Hepatocyte (in vitro differentiated cells): Measurements from ENCODE around the gene CFAP221. TPM values are rescaled to one million over a fixed set of nuclear protein-coding genes. Genes with fewer than 3 reads are reported as not detected.

ENCODE experiments used
- DNase-seq: peaks from one replicate; pipeline ENCODE4 v3.0.0-alpha.2; 2016; ENCODE audit warnings: low spot score
- H2AFZ ChIP-seq: fragments of 200-600 bp; sonication (generic); 2 replicates; pipeline ENCODE4 v1.6.0; 2016; ENCODE audit warnings: antibody characterized with exemption, mild to moderate bottlenecking
- H3K27ac ChIP-seq: fragments of 200-600 bp; sonication (generic); 2 replicates; pipeline ENCODE4 v1.5.1; 2016; ENCODE audit warnings: mild to moderate bottlenecking
- H3K27me3 ChIP-seq: fragments of 200-600 bp; sonication (generic); 2 replicates; pipeline ENCODE4 v1.6.1; 2016
- H3K36me3 ChIP-seq: fragments of 200-600 bp; sonication (generic); replicated peaks from 2 replicates; pipeline ENCODE4 v1.5.1; 2016; ENCODE audit warnings: low read depth; ENCODE audit not compliant: insufficient read depth
- H3K4me1 ChIP-seq: fragments of 200-600 bp; sonication (generic); 2 replicates; pipeline ENCODE4 v1.5.1; 2016; ENCODE audit warnings: mild to moderate bottlenecking, moderate library complexity; ENCODE audit not compliant: insufficient read depth
- H3K4me2 ChIP-seq: fragments of 200-600 bp; sonication (generic); 2 replicates; pipeline ENCODE4 v1.6.0; 2016
- H3K4me3 ChIP-seq: fragments of 200-600 bp; sonication (generic); 2 replicates; pipeline ENCODE4 v1.5.1; 2016; ENCODE audit warnings: mild to moderate bottlenecking
- H3K79me2 ChIP-seq: fragments of 200-600 bp; sonication (generic); 2 replicates; pipeline ENCODE4 v1.6.0; 2017; ENCODE audit warnings: mild to moderate bottlenecking
- H3K9me2 ChIP-seq: fragments of 200-600 bp; sonication (generic); replicated peaks from 2 replicates; pipeline ENCODE4 v1.6.0; 2017; ENCODE audit warnings: mild to moderate bottlenecking; ENCODE audit not compliant: insufficient read depth
- H3K9me3 ChIP-seq: fragments of 200-600 bp; sonication (generic); 2 replicates; pipeline ENCODE4 v1.5.1; 2016; ENCODE audit warnings: low read depth, mild to moderate bottlenecking
- H4K20me1 ChIP-seq: fragments of 200-600 bp; sonication (generic); 2 replicates; pipeline ENCODE4 v1.6.0; 2016; ENCODE audit warnings: mild to moderate bottlenecking; ENCODE audit not compliant: insufficient read depth, poor library complexity, severe bottlenecking
- EZH2 ChIP-seq: fragments of 200-600 bp; sonication (generic); IDR thresholded peaks from 2 replicates; pipeline ENCODE4 v1.6.1; 2016; ENCODE audit warnings: antibody characterized with exemption, mild to moderate bottlenecking, borderline replicate concordance
- EZH2phosphoT487 ChIP-seq: fragments of 200-600 bp; sonication (generic); IDR thresholded peaks from one replicate; pipeline ENCODE4 v1.6.1; 2018; ENCODE audit warnings: antibody characterized with exemption, mild to moderate bottlenecking, low read depth, moderate library complexity; ENCODE audit not compliant: unreplicated experiment, severe bottlenecking
- WGBS: methylation state at CpG from one replicate; pipeline ENCODE4 v1.1.6; 2016; ENCODE audit warnings: low lambda C conversion rate; ENCODE audit errors: missing lambda C conversion rate; 5-methylcytosine and 5-hydroxymethylcytosine counted together
- polyA plus RNA-seq: library from polyadenylated mRNA; unstranded; fragments of >200 nt; fragmentation: Nextera tagmentation; extraction: Ambion mirVana; gene quantifications from 2 replicates; pipeline ENCODE4 v1.2.1, GENCODE V29; 2016
- total RNA-seq: library from RNA; depleted of rRNA; stranded (reverse); fragments of >200 nt; gene quantifications from 2 replicates; pipeline ENCODE4 v1.2.3, GENCODE V29; 2014
- TF ChIP-seq, protein P1 (sequence below): fragments of 200-600 bp; sonication (generic); IDR thresholded peaks from 2 replicates; pipeline ENCODE4 v1.5.1; 2016; ENCODE audit warnings: antibody characterized with exemption, mild to moderate bottlenecking; ENCODE audit not compliant: poor library complexity

The CFAP221 gene
- total and polyA plus RNA-seq, 2 experiments from 2014 or later = 3.3 to 3.4 TPM

DNA sequence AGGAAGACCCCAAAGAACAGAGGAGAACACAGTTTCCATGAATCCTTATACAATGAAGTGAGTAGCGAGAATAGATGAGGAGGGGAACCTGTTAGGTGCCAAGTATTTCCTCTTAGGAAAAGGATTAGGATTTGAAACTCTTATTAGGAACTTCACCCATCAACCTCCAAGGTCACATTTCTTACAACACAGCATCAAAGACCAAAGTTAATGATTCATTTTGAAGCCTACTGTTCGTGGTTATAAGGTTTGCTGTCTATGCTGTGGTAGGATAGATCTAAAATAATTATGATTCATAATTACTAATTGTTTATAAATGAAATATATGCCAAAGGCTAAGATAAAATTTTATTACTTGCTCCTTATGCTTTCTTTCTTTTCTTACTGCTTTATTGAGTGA, 6.1 kb downstream of the CFAP221 start:
- H4K20me1 ChIP-seq = no peaks in the 10 kb centered on the region
- H3K4me2 ChIP-seq = no peak overlapping the region
- no peak overlapping the region for H2AFZ ChIP-seq
- 89% methylated on average over 2 of the region's 2 CpGs for WGBS
- H3K36me3 ChIP-seq = no peaks in the 10 kb centered on the region
- no peaks in the 10 kb centered on the region for H3K79me2 ChIP-seq
- H3K27ac ChIP-seq = peak overlapping the region; percentile 59
- no peaks in the 10 kb centered on the region for H3K9me2 ChIP-seq
- H3K4me1 ChIP-seq = peaks cover 27% of the 10 kb centered on the region
- TF ChIP-seq EZH2 = no peak
- no peak for TF ChIP-seq EZH2phosphoT487
- no peak overlapping the region for H3K4me3 ChIP-seq
- no peak for DNase-seq
- H3K27me3 ChIP-seq = no peaks in the 10 kb centered on the region
- no peaks in the 10 kb centered on the region for H3K9me3 ChIP-seq

DNA sequence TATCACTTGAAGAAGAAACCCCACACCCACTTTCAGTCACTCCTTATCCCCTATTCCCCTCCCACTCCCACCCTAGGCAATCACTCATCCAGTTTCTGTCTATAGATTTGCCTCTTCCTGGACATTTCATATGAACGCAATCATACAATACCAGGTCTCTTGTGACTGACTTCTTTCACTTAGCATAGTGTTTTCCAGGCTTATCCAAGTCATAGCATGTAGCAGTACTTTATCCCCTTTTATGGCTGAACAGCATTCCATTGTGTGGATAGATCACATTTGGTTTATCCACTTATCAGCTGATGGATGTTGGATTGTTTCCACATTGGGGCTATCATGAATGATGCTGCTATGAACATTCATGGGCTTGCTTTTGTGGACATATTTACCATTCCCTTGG, 6.6 kb downstream of the CFAP221 start:
- H3K4me1 ChIP-seq = peaks cover 22% of the 10 kb centered on the region
- WGBS = 92% methylated on average over 1 of the region's 1 CpG

DNA sequence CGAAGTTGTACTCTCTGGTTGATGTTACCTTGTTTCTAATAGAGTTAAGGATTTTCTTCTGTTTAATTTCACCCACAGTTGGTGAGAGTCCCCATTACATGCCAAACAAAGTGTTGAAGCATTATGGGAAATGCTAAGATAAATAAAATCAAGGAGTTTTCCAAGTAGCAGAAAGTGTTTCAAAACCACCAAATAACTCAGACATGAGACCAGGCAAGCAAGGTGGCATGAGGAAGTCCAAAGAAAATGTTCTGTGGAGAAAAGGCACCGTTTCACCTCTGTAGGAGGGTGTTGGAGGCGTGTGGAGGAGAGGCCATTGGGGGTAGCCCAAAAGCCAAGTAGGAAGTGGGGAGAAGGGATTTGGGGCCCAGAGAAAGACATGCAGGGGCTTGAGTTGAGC, 8.7 kb downstream of the CFAP221 start:
- DNase-seq = no peak
- H3K4me2 ChIP-seq = no peak overlapping the region
- no peak overlapping the region for H3K4me3 ChIP-seq
- WGBS = 94% methylated on average over 3 of the region's 3 CpGs
- H2AFZ ChIP-seq = no peak overlapping the region
- H3K4me1 ChIP-seq = peaks cover 17% of the 10 kb centered on the region
- no peaks in the 10 kb centered on the region for H3K9me3 ChIP-seq
- H3K27ac ChIP-seq = no peak overlapping the region
- H4K20me1 ChIP-seq = no peaks in the 10 kb centered on the region
- no peaks in the 10 kb centered on the region for H3K79me2 ChIP-seq
- TF ChIP-seq EZH2 (no peak), EZH2phosphoT487 (no peak)
- TF ChIP-seq, protein P1, sequence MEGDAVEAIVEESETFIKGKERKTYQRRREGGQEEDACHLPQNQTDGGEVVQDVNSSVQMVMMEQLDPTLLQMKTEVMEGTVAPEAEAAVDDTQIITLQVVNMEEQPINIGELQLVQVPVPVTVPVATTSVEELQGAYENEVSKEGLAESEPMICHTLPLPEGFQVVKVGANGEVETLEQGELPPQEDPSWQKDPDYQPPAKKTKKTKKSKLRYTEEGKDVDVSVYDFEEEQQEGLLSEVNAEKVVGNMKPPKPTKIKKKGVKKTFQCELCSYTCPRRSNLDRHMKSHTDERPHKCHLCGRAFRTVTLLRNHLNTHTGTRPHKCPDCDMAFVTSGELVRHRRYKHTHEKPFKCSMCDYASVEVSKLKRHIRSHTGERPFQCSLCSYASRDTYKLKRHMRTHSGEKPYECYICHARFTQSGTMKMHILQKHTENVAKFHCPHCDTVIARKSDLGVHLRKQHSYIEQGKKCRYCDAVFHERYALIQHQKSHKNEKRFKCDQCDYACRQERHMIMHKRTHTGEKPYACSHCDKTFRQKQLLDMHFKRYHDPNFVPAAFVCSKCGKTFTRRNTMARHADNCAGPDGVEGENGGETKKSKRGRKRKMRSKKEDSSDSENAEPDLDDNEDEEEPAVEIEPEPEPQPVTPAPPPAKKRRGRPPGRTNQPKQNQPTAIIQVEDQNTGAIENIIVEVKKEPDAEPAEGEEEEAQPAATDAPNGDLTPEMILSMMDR = no peak
- H3K27me3 ChIP-seq = no peaks in the 10 kb centered on the region
- no peaks in the 10 kb centered on the region for H3K36me3 ChIP-seq
- no peaks in the 10 kb centered on the region for H3K9me2 ChIP-seq

More for the DNA sequence above, 6.6 kb downstream of the CFAP221 start:
- no peaks in the 10 kb centered on the region for H3K36me3 ChIP-seq
- no peaks in the 10 kb centered on the region for H3K9me3 ChIP-seq
- H3K27ac ChIP-seq = peak overlapping the region; percentile 33
- no peak overlapping the region for H3K4me2 ChIP-seq
- H2AFZ ChIP-seq = no peak overlapping the region
- TF ChIP-seq EZH2 = no peak
- TF ChIP-seq, protein P1 = no peak
- TF ChIP-seq EZH2phosphoT487 = no peak
- DNase-seq = no peak
- H3K79me2 ChIP-seq = no peaks in the 10 kb centered on the region
- H4K20me1 ChIP-seq = no peaks in the 10 kb centered on the region
- no peaks in the 10 kb centered on the region for H3K9me2 ChIP-seq
- H3K27me3 ChIP-seq = no peaks in the 10 kb centered on the region
- no peak overlapping the region for H3K4me3 ChIP-seq

DNA sequence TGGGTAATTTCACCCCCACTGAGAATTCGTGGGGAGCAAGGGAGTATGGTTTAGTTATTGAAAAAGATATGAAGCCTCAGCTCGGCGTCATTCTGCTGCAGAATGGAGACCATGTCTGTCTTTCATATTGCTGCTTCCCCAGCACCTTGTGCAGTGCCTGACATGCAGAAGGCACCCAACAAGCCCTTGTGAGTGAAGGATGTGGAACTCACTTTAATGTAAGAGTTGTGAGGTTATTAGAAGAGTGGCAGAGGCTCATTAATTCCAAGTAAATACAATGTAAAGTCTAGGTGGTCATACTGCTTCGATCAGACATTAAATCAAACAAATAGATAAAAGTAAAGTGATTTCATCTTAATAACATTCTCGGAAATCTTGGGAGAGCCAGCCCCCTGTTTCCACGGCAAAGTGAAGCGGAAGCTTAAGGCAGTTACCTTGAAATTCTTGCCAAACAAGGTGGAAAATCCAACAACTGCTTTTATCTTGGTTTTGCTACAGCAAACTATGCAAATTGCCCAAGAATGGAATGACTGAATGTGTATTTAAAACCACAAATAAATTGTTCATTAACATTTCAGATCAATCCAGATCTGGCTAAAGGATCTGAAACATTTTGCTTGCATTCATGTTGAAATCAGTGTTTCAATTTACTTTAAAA, 9.6 kb downstream of the CFAP221 start:
- no peaks in the 10 kb centered on the region for H3K79me2 ChIP-seq
- H3K9me2 ChIP-seq = no peaks in the 10 kb centered on the region
- peak overlapping the region; percentile 27 for H3K4me2 ChIP-seq
- TF ChIP-seq EZH2phosphoT487 (no peak), EZH2 (no peak)
- TF ChIP-seq, protein P1 = no peak
- no peak overlapping the region for H3K4me3 ChIP-seq
- 73% methylated on average over 7 of the region's 7 CpGs for WGBS
- H3K36me3 ChIP-seq = no peaks in the 10 kb centered on the region
- no peaks in the 10 kb centered on the region for H4K20me1 ChIP-seq
- peak overlapping the region; percentile 33 for H2AFZ ChIP-seq
- no peak for DNase-seq
- no peaks in the 10 kb centered on the region for H3K9me3 ChIP-seq
- peaks cover 16% of the 10 kb centered on the region for H3K4me1 ChIP-seq
- peak overlapping the region; percentile 37 for H3K27ac ChIP-seq
- no peaks in the 10 kb centered on the region for H3K27me3 ChIP-seq
